ENCODE results near the gene FBXO11. TPM values are rescaled to one million over a fixed set of nuclear protein-coding genes. Genes with fewer than 3 reads are reported as not detected.

Gene FBXO11
- total and polyA plus RNA-seq, 2 of the 4 experiments (the other 2 are of a cell fraction) = 27.1 to 29.6 TPM

DNA sequence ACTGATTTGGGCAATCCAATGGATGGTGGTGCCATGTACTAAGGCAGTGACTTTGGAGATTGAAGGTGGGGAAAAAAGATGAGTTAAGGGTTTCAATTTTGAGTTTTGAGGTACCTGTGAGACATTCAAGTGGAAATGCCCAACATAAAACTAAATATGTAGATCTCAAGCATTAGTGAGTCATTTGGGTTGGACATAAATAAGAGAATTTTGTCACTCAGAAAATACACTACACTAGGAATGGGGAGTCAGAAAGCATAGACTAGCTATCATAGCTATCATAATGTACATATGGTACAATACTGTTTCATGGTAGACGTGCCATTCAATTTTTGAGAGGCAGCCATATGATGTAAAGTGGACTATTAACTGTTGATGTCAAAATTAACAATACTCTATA lies 56.1 kb downstream of the FBXO11 start:
- Histone ChIP-seq H2BK20ac (ENCODE audit: low read depth, low read length) (no peak overlapping the region), H3K79me1 (ENCODE audit: low read depth in 1 of 2, low read length in 2 of 2) (peaks cover 25 to 64% of the 10 kb centered on the region in 2 experiments), H4K20me1 (ENCODE audit: insufficient read depth, low read length) (peaks cover 73% of the 10 kb centered on the region), H3K27me3 (ENCODE audit: control insufficient read depth, insufficient read depth, low read length) (no peaks in the 10 kb centered on the region), H3K36me3 (ENCODE audit: control insufficient read depth, insufficient read depth, low read length) (peaks cover 1% of the 10 kb centered on the region; the same call in 1 of the 2 replicates), H2BK120ac (ENCODE audit: low read depth, low read length) (no peak overlapping the region), H3K56ac (ENCODE audit: extremely low read depth, insufficient read depth, low read length) (no peak overlapping the region), H3K9me1 (ENCODE audit: insufficient read depth, low read length) (peaks cover 6% of the 10 kb centered on the region; the same call in 1 of the 2 replicates), H2AK5ac (ENCODE audit: low read depth, low read length) (no peak overlapping the region), H3K23ac (ENCODE audit: low read depth, low read length) (no peak overlapping the region), H3K18ac (ENCODE audit: low read depth, low read length) (no peak overlapping the region), H2AK9ac (replicated peaks; ENCODE audit: low read depth, low read length, poor library complexity) (no peak overlapping the region), H3K9me3 (ENCODE audit: control insufficient read depth, insufficient read depth, low read length) (no peaks in the 10 kb centered on the region), H3K4me3 (ENCODE audit: insufficient read depth, low read depth, low read length) (no peak overlapping the region), H4K91ac (ENCODE audit: insufficient read depth, low read depth, low read length) (no peak overlapping the region), H2AFZ (replicated peaks; ENCODE audit: low read length, poor library complexity) (no peak overlapping the region), H3K9ac (ENCODE audit: low read depth, low read length) (no peak overlapping the region), H2BK15ac (ENCODE audit: low read depth, low read length) (no peak overlapping the region), H4K8ac (ENCODE audit: low read depth in 2 of 2, low read length in 2 of 2) (no peak overlapping the region), H3K27ac (ENCODE audit: insufficient read depth, low read length) (no peak overlapping the region), H2BK5ac (ENCODE audit: low read depth, low read length, poor library complexity, severe bottlenecking) (no peak overlapping the region), H3K14ac (replicated peaks; ENCODE audit: low read depth, low read length) (no peak overlapping the region), H3K4ac (ENCODE audit: low read depth, low read length) (no peak overlapping the region), H3K4me1 (ENCODE audit: control insufficient read depth, insufficient read depth, low read length) (peaks cover 1% of the 10 kb centered on the region), H3K4me2 (ENCODE audit: low read depth, low read length) (no peak overlapping the region), H4K5ac (ENCODE audit: low read depth, low read length) (no peak overlapping the region)
- no TSS peak for BruUV-seq (replicated peaks)
- CTCF ChIA-PET = interaction anchor here (0.6 to 1.9 kb wide), 2 partner anchors 17 to 484 kb away, joined by 3 to 4 read pairs; no protein-coding TSS in a partner anchor
- WGBS, 2 experiments (ENCODE audit: extremely low coverage in 2 of 2, insufficient read length in 1 of 2) = no CpG with 5 or more reads among the region's 1 CpG
- in situ Hi-C loops (cut with MboI; ENCODE audit: low sequenced_read_pairs) = no loop called here
- dilution Hi-C loops (cut with HindIII; ENCODE audit: low sequenced_read_pairs, unreplicated experiment) = no loop called here
- intact Hi-C loops (cut with micrococcal nuclease) = no loop called here
- no peak for TF ChIP-seq POLR2A (IDR thresholded peaks at IDR 0.05; ENCODE audit: low read depth, low read length)
- TF ChIP-seq RAD21 (IDR thresholded peaks at IDR 0.05; ENCODE audit: low read length) = no peak
- no peak for TF ChIP-seq CHD1 (IDR thresholded peaks at IDR 0.05; ENCODE audit: low read depth, low read length)
- TF ChIP-seq CTCF (conservative IDR thresholded peaks at IDR 0.05; ENCODE audit: low read depth, low read length) = no peak
- no peak for TF ChIP-seq FOS (IDR thresholded peaks at IDR 0.05; ENCODE audit: low read depth, low read length)
- TF ChIP-seq, protein P1, sequence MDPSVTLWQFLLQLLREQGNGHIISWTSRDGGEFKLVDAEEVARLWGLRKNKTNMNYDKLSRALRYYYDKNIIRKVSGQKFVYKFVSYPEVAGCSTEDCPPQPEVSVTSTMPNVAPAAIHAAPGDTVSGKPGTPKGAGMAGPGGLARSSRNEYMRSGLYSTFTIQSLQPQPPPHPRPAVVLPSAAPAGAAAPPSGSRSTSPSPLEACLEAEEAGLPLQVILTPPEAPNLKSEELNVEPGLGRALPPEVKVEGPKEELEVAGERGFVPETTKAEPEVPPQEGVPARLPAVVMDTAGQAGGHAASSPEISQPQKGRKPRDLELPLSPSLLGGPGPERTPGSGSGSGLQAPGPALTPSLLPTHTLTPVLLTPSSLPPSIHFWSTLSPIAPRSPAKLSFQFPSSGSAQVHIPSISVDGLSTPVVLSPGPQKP (IDR thresholded peaks at IDR 0.05; ENCODE audit: borderline replicate concordance, low read depth, low read length) = no peak
- TF ChIP-seq MXI1 (IDR thresholded peaks at IDR 0.05; ENCODE audit: borderline replicate concordance, low read depth, low read length) = no peak
- TF ChIP-seq MAZ (IDR thresholded peaks at IDR 0.05; ENCODE audit: borderline replicate concordance, low read depth, low read length) = no peak
- TF ChIP-seq RFX5 (IDR thresholded peaks at IDR 0.05; ENCODE audit: low read depth, low read length) = no peak
- TF ChIP-seq, protein P2, sequence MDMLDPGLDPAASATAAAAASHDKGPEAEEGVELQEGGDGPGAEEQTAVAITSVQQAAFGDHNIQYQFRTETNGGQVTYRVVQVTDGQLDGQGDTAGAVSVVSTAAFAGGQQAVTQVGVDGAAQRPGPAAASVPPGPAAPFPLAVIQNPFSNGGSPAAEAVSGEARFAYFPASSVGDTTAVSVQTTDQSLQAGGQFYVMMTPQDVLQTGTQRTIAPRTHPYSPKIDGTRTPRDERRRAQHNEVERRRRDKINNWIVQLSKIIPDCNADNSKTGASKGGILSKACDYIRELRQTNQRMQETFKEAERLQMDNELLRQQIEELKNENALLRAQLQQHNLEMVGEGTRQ (IDR thresholded peaks at IDR 0.05; ENCODE audit: low read depth, low read length) = no peak
- no peak for TF ChIP-seq BHLHE40 (IDR thresholded peaks at IDR 0.05; ENCODE audit: low read depth, low read length)
- no peak for TF ChIP-seq MAFK (IDR thresholded peaks at IDR 0.05; ENCODE audit: low read depth, low read length)
- TF ChIP-seq RCOR1 (IDR thresholded peaks at IDR 0.05; ENCODE audit: insufficient replicate concordance, low read length) = no peak
- no peak for TF ChIP-seq NFE2L2 (IDR thresholded peaks at IDR 0.05; ENCODE audit: low read depth, low read length)
- no peak for TF ChIP-seq CEBPB (IDR thresholded peaks at IDR 0.05; ENCODE audit: low read depth, low read length)
- TF ChIP-seq SMC3 (IDR thresholded peaks at IDR 0.05; ENCODE audit: low read depth, low read length) = no peak
- no peak for ATAC-seq (ENCODE audit: low read depth)
- POLR2A ChIA-PET (ENCODE audit: unreplicated experiment) = no interaction called here
- DNase-seq = no peak
